H9 (cell line): ENCODE data around the gene ZBTB16. TPM values are rescaled to one million over a fixed set of nuclear protein-coding genes. Genes with fewer than 3 reads are reported as not detected.

Experiments
- DNase-seq: peaks from one replicate; pipeline ENCODE4 v3.0.0-alpha.2; 2017
- H2AFZ ChIP-seq: one replicate; pipeline ENCODE4 v1.6.1; 2013; ENCODE audit warnings: mild to moderate bottlenecking, low read length, control low read depth, moderate library complexity
- H2AK5ac ChIP-seq: 2 replicates; pipeline ENCODE4 v1.6.1; 2013; ENCODE audit warnings: low read length, control low read depth, mixed read lengths; ENCODE audit not compliant: insufficient read length
- H2BK120ac ChIP-seq: one replicate; pipeline ENCODE4 v1.6.1; 2013; ENCODE audit warnings: low read depth, mild to moderate bottlenecking, low read length, control low read depth, inconsistent platforms; ENCODE audit not compliant: poor library complexity, severe bottlenecking
- H2BK12ac ChIP-seq: 2 replicates; pipeline ENCODE4 v1.6.1; 2013; ENCODE audit warnings: low read length, control low read depth, mixed read lengths, low read depth; ENCODE audit not compliant: insufficient read length
- H2BK15ac ChIP-seq: 2 replicates; pipeline ENCODE4 v1.6.1; 2013; ENCODE audit warnings: low read depth, low read length, control low read depth
- H2BK20ac ChIP-seq: one replicate; pipeline ENCODE4 v1.6.1; 2013; ENCODE audit warnings: low read depth, mild to moderate bottlenecking, low read length, control low read depth, inconsistent platforms; ENCODE audit not compliant: poor library complexity, severe bottlenecking
- H2BK5ac ChIP-seq: 2 replicates; pipeline ENCODE4 v1.6.1; 2013; ENCODE audit warnings: low read length, control low read depth, mixed read lengths; ENCODE audit not compliant: insufficient read length
- H3K14ac ChIP-seq: 2 replicates; pipeline ENCODE4 v1.6.1; 2013; ENCODE audit warnings: low read length, control low read depth; ENCODE audit not compliant: insufficient read depth
- H3K18ac ChIP-seq: 2 replicates; pipeline ENCODE4 v1.6.1; 2013; ENCODE audit warnings: low read depth, mild to moderate bottlenecking, mixed read lengths, low read length, control low read depth; ENCODE audit not compliant: insufficient read length
- H3K23ac ChIP-seq: 2 replicates; pipeline ENCODE4 v1.6.1; 2013; ENCODE audit warnings: low read length, control low read depth, mixed read lengths, low read depth; ENCODE audit not compliant: insufficient read length
- H3K23me2 ChIP-seq: 2 replicates; pipeline ENCODE4 v1.6.1; 2013; ENCODE audit warnings: low read depth, mild to moderate bottlenecking, mixed read lengths, low read length, control low read depth; ENCODE audit not compliant: insufficient read length, poor library complexity, severe bottlenecking
- H3K27ac ChIP-seq: 2 replicates; pipeline ENCODE4 v1.5.1; 2013; ENCODE audit warnings: low read length, control low read depth, mixed read lengths, low read depth; ENCODE audit not compliant: insufficient read length
- H3K27me3 ChIP-seq: 2 replicates; pipeline ENCODE4 v1.6.1; 2013; ENCODE audit warnings: low read length, control low read depth, inconsistent platforms; ENCODE audit not compliant: insufficient read depth
- H3K4ac ChIP-seq: 2 replicates; pipeline ENCODE4 v1.6.1; 2013; ENCODE audit warnings: low read depth, mild to moderate bottlenecking, control low read depth, inconsistent platforms, low read length, moderate library complexity
- H3K4me1 ChIP-seq: 2 replicates; pipeline ENCODE4 v1.6.1; 2013; ENCODE audit warnings: low read length, control low read depth, inconsistent platforms; ENCODE audit not compliant: insufficient read depth
- H3K4me2 ChIP-seq: 2 replicates; pipeline ENCODE4 v1.6.1; 2013; ENCODE audit warnings: low read length, control low read depth, mixed read lengths; ENCODE audit not compliant: insufficient read length, insufficient read depth
- H3K56ac ChIP-seq: 2 replicates; pipeline ENCODE4 v1.6.1; 2013; ENCODE audit warnings: low read depth, mild to moderate bottlenecking, mixed read lengths, low read length, control low read depth; ENCODE audit not compliant: insufficient read length
- H3K79me1 ChIP-seq: 2 replicates; pipeline ENCODE4 v1.6.1; 2013; ENCODE audit warnings: low read depth, mild to moderate bottlenecking, moderate library complexity, low read length, control low read depth, inconsistent platforms; ENCODE audit not compliant: insufficient read depth, poor library complexity, severe bottlenecking
- H3K79me2 ChIP-seq: 2 replicates; pipeline ENCODE4 v1.6.1; 2013; ENCODE audit warnings: low read length, control low read depth, inconsistent platforms; ENCODE audit not compliant: insufficient read depth
- H3K9ac ChIP-seq: 2 replicates; pipeline ENCODE4 v1.6.1; 2013; ENCODE audit warnings: low read length, control low read depth, mixed read lengths; ENCODE audit not compliant: insufficient read length; ENCODE audit errors: extremely low read depth
- H3K9me3 ChIP-seq: one replicate; pipeline ENCODE4 v1.6.1; 2013; ENCODE audit warnings: low read depth, low read length, inconsistent platforms; ENCODE audit not compliant: control insufficient read depth
- H3T11ph ChIP-seq: one replicate; pipeline ENCODE4 v1.6.1; 2013; ENCODE audit warnings: mild to moderate bottlenecking, low read length, control low read depth, inconsistent platforms
- H4K20me1 ChIP-seq: one replicate; pipeline ENCODE4 v1.6.1; 2013; ENCODE audit not compliant: control insufficient read depth, insufficient read length, insufficient read depth
- H4K5ac ChIP-seq: 2 replicates; pipeline ENCODE4 v1.6.1; 2013; ENCODE audit warnings: low read depth, mild to moderate bottlenecking, mixed read lengths, low read length, control low read depth; ENCODE audit not compliant: insufficient read length
- H4K8ac ChIP-seq: replicated peaks from 2 replicates; pipeline ENCODE4 v1.6.1; 2013; ENCODE audit warnings: low read length, control low read depth, mixed read lengths, low read depth; ENCODE audit not compliant: insufficient read length
- H4K91ac ChIP-seq: 2 replicates; pipeline ENCODE4 v1.6.1; 2013; ENCODE audit warnings: low read depth, mild to moderate bottlenecking, moderate library complexity, mixed read lengths, low read length, control low read depth; ENCODE audit not compliant: insufficient read length
- H3K27ac Mint-ChIP-seq, 3 experiments: 2 replicates in 2 of 3; 3 replicates in 1 of 3; pipeline ENCODE4 v1.8.0; 2020 to 2021; ENCODE audit warnings: mixed read lengths in 3 of 3, mild to moderate bottlenecking in 1 of 3, moderate library complexity in 1 of 3
- H3K27me3 Mint-ChIP-seq: 2 replicates; pipeline ENCODE4 v1.8.0; 2021; ENCODE audit warnings: low read depth, mild to moderate bottlenecking, moderate library complexity, mixed read lengths
- H3K36me3 Mint-ChIP-seq, 3 experiments: 2 replicates in 2 of 3; 3 replicates in 1 of 3; pipeline ENCODE4 v1.8.0; 2020 to 2021; ENCODE audit warnings: low read depth in 3 of 3, mixed read lengths in 3 of 3; ENCODE audit not compliant: insufficient read depth in 1 of 3
- H3K4me1 Mint-ChIP-seq, 2 experiments: 2 replicates each; pipeline ENCODE4 v1.8.0; 2020; ENCODE audit warnings: mixed read lengths in 2 of 2
- H3K4me3 Mint-ChIP-seq, 2 experiments: 2 replicates in 1 of 2; 3 replicates in 1 of 2; pipeline ENCODE4 v1.8.0; 2020 to 2021; ENCODE audit warnings: mild to moderate bottlenecking in 2 of 2, mixed read lengths in 2 of 2, moderate library complexity in 1 of 2
- H3K9me3 Mint-ChIP-seq, 2 experiments: 2 replicates in 1 of 2; 3 replicates in 1 of 2; pipeline ENCODE4 v1.8.0; 2020; ENCODE audit warnings: mild to moderate bottlenecking in 2 of 2, mixed read lengths in 2 of 2, moderate library complexity in 1 of 2
- WGBS: extraction: QIAGEN DNeasy Blood & Tissue Kit; methylation state at CpG from one replicate; pipeline ENCODE4 v1.1.7; 2013; ENCODE audit warnings: missing lambda C conversion rate, low lambda C conversion rate, mixed read lengths; ENCODE audit not compliant: insufficient read length; ENCODE audit errors: extremely low coverage; 5-methylcytosine and 5-hydroxymethylcytosine counted together
- total RNA-seq: library from RNA; stranded (reverse); gene quantifications from 2 replicates; pipeline ENCODE4 v1.2.1, GENCODE V29; 2021
- TF ChIP-seq, protein P1 (sequence below): fragments of 200-600 bp; sonication (generic); conservative IDR thresholded peaks from 3 replicates; pipeline ENCODE4 v1.8.0; 2021; ENCODE audit warnings: antibody characterized with exemption, mild to moderate bottlenecking

Gene ZBTB16
- total RNA-seq, 1 experiment from 2014 or later: not detected

DNA sequence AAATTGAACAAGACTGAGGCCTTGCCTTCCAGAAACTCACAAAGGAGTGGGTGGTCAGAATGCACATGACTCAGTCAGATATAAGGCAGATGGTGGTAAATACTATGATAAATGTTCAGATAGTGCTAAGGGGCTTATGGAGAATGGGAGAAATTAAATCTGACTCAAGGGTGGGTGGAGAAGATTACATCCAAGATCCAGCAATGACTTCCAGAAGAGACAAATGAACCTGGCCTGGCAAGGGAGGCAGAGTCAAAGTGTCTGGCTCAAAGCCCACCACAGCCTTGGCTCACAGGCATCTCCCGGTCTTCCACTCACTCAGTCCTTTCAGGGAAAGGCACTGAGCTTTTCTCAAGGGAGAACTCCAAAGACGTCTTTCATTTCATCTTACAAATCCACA lies 6.1 kb upstream of the ZBTB16 start:
- Histone ChIP-seq H3K27ac (no peak overlapping the region), H3K4ac (no peak overlapping the region), H3K14ac (no peak overlapping the region; the same call in 1 of the 2 replicates), H3K56ac (no peak overlapping the region), H3K9me3 (no peaks in the 10 kb centered on the region), H2BK15ac (no peak overlapping the region), H3T11ph (no peak overlapping the region), H4K8ac (no peak overlapping the region), H3K4me1 (peaks cover 3% of the 10 kb centered on the region; the same call in 1 of the 2 replicates), H3K23ac (no peak overlapping the region), H3K79me2 (no peaks in the 10 kb centered on the region), H3K18ac (no peak overlapping the region), H4K5ac (no peak overlapping the region), H4K20me1 (no peaks in the 10 kb centered on the region), H2BK12ac (no peak overlapping the region), H4K91ac (no peak overlapping the region), H3K4me2 (no peak overlapping the region), H2BK120ac (no peak overlapping the region), H3K23me2 (no peaks in the 10 kb centered on the region), H2BK5ac (no peak overlapping the region), H2BK20ac (no peak overlapping the region), H2AFZ (no peak overlapping the region), H3K79me1 (no peaks in the 10 kb centered on the region), H3K9ac (no peak overlapping the region), H2AK5ac (no peak overlapping the region), H3K27me3 (peaks cover 23% of the 10 kb centered on the region)
- Mint-ChIP-seq H3K4me3 (no peak overlapping the region), H3K27ac (no peak overlapping the region), H3K4me1 (peaks cover 22 to 32% of the 10 kb centered on the region in 2 experiments), H3K9me3 (no peaks in the 10 kb centered on the region), H3K27me3 (peaks cover 66% of the 10 kb centered on the region), H3K36me3 (no peaks in the 10 kb centered on the region)
- TF ChIP-seq, protein P1, sequence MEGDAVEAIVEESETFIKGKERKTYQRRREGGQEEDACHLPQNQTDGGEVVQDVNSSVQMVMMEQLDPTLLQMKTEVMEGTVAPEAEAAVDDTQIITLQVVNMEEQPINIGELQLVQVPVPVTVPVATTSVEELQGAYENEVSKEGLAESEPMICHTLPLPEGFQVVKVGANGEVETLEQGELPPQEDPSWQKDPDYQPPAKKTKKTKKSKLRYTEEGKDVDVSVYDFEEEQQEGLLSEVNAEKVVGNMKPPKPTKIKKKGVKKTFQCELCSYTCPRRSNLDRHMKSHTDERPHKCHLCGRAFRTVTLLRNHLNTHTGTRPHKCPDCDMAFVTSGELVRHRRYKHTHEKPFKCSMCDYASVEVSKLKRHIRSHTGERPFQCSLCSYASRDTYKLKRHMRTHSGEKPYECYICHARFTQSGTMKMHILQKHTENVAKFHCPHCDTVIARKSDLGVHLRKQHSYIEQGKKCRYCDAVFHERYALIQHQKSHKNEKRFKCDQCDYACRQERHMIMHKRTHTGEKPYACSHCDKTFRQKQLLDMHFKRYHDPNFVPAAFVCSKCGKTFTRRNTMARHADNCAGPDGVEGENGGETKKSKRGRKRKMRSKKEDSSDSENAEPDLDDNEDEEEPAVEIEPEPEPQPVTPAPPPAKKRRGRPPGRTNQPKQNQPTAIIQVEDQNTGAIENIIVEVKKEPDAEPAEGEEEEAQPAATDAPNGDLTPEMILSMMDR: no peak
- WGBS: no CpG with 5 or more reads among the region's 2 CpGs
- DNase-seq: no peak
